Raji (cell line): ENCODE results near the gene CELSR3.

ENCODE experiments used
- POLR2A ChIP-seq: IDR thresholded peaks from 2 replicates; pipeline ENCODE4 v1.6.1; 2011; ENCODE audit warnings: low read depth, low read length, control low read depth; ENCODE audit not compliant: insufficient read depth

Gene CELSR3

GRCh38 chr3:48690846-48691458 lies 28.3 kb upstream of the CELSR3 start:
- no peak for TF ChIP-seq POLR2A

DNA sequence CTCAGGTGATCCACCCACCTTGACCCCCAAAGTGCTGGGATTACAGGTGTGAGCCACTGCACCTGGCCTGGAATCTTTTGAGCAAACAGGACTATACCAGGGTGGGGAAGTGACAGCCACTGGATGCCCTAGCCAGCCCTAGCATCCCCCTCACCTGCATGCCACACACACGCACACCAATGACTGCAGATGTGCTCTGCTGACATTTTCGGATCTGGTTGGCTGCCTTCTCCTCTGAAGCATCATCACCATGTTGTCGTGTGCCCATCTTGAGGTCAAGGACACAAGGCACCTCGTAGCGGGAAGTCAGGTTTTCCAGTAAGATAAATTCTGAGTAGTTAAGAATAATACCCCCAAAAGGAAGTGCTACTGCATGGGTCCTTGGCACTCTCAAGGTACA lies 26.7 kb upstream of the CELSR3 start:
- no peak for TF ChIP-seq POLR2A

- no peak for TF ChIP-seq POLR2A
Observed at GRCh38 chr3:48688737-48689075, 26.0 kb upstream of the CELSR3 start.

GRCh38 chr3:48688032-48688736 lies 25.5 kb upstream of the CELSR3 start:
- no peak for TF ChIP-seq POLR2A

GRCh38 chr3:48687220-48687678 lies 24.6 kb upstream of the CELSR3 start:
- TF ChIP-seq POLR2A, result no peak

- TF ChIP-seq POLR2A, result no peak
Observed at GRCh38 chr3:48686538-48687219, 24.0 kb upstream of the CELSR3 start.

DNA sequence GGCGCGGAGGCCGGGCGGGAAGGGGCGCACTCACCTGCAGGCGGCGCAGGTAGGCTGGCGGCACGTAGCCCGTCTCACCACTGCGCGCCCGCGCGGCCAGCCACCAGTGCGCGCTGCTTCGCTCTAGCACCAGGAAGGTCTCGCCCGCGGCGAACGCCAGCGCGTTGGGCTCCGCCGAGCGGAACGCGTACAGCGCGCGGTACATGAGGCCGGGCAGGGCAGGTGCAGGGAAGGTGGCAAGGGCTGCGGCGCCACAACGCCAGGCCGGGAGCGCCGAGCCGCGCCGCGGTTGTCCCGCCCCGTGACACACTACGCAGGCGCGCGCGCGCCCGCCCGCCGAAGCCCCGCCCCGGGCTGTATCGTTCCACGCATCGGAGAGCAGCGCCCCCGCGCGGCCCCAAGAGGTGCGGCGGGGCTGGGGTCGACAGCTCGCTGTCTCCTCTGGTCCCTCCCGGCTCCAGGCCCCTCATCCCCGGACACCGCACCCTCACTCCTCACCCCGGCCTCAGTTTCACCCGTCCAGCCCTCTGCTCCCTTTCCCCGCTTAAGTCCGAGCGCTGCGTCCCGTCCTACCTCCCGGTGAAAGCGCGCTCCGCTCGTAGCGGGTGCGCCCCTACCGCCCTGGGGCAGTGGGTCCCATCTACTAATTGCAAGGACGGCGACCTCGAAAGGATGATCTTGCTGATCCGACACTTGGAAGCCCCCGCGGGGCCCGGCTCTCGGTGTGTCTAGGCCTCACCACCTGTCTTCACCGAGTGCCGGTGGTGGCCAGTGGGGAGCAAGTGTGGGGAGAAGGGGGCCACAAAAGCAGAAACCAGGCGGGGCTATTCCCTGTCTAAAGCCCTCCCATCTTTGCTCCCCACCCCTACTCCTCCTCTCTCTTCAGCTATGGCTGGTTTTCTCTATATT lies 23.2 kb upstream of the CELSR3 start, which contains the start of gene NCKIPSD:
NCKIPSD (minus strand) TSS at position 313 of the 909 bp plus-strand sequence; CDS start at position 205, 108 bp downstream.
- TF ChIP-seq POLR2A, result peak; percentile 99

DNA sequence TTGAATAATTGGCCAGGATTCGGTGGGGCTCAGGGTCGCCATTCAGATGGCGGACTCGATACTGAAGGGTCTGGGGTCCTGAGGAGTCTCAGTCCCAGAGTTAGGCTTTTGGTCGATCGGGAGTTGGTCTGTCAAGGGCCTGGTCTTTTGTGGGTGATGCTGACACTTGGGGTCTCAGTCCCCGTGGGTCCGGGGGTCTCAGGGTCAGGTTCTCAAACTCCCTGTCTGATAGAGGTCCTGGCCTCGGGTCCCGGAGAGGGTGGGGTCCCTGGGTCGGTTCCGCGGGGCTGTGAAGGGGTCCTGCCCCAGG lies 22.6 kb upstream of the CELSR3 start:
- no peak for TF ChIP-seq POLR2A

DNA sequence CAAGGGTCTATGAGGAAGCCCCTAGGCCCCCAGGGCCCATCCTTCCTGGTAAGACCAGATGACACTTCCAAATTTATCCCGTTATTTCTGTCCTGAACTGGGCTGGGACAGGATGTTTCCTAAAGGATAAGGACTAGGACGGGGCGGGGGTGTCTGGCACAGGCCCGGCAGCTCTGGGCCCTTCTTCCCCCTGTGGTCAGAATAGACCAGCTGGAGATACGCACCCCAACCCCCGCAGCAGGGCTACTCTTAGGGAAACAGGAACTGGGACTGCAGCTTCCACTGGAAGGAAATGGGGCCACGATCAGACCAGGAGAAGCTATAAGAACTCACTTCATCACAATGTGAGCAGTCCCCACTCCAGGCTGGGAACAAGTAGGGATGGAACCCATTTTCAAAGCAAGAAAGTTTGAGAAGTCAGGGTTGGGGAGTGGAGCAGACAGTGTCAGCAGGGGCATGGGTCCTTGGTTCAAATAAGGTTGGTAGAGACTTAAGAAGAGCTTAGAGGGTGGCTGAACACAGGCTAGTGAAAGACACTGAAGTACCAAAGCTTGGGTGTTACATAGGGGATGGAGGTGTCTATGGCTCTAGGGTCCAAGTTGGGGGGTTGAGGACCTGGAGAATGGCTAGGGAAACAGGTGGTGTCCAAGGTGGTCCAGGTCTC lies 21.9 kb upstream of the CELSR3 start:
- no peak for TF ChIP-seq POLR2A

- TF ChIP-seq POLR2A, result no peak
Observed at GRCh38 chr3:48684054-48684349, 21.3 kb upstream of the CELSR3 start.

DNA sequence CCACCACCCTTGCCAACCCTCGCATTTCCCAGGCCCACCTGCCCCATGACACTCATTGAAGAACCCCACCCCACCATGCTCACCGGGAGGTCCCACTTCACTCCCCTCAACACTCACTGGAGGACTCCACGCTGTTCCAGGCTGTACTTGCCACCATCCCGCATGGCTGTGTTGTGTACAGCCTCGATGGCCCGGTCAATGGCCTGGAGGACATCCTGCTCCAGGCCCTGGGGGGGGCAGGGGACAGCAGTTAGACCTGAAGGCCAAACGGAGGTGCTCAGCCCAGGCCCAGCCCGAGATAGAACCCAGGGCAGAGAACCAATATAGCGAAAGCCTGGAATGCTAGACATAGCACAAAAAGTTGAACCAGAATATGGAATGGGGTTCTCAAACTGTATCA lies 20.1 kb upstream of the CELSR3 start:
- no peak for TF ChIP-seq POLR2A

GRCh38 chr3:48681974-48682610 lies 19.4 kb upstream of the CELSR3 start:
- no peak for TF ChIP-seq POLR2A

GRCh38 chr3:48681541-48681880 lies 18.8 kb upstream of the CELSR3 start:
- TF ChIP-seq POLR2A, result no peak

DNA sequence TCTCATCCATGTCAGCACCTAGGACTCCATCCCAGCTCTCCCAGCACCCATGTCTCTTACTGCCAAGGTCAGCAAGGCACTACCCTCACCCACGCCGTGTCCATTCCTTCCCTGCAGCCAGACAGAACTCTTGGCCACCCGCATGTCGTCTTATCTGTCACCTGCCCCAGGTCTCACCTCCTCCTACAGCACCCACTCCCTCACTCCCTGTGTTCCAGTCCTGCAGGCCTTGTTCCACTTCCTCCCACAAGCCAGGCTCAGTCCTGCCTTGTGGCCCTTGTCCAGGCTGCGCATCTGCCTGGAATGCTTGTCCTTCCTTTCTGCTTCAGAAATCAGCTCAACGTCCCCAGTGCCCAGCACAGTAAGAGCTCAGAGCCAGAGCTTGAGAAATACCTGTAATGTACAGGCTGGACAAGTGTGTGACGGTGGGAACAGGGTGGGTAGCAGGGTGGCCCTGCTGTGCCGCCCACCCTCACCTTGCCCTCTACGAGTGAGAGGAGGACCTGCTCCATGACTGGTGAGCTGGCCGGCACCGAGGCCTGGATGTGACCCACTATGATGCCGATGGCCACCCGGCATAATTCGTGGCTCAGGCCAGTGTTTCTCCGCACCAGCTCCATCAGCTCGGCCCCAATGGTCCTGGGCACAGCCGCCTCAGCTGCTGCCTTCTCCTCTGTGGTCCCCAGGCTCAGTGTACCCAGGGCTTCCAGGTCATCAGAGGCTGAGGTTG lies 18.3 kb upstream of the CELSR3 start:
- no peak for TF ChIP-seq POLR2A
